Activated CD8-positive, alpha-beta T cell treated with anti-CD3 and anti-CD28 coated beads for 36 hours (primary cell): ENCODE results near the gene RBBP8NL. TPM values are rescaled to one million over a fixed set of nuclear protein-coding genes. Genes with fewer than 3 reads are reported as not detected.

Experiments
- ATAC-seq: fragments of 200-7000 bp; cut with Tn5 transposase; one replicate; pipeline ENCODE4 v1.10.0; 2021; ENCODE audit warnings: mild to moderate bottlenecking, moderate library complexity
- CTCF ChIA-PET: fragments of 350-600 bp; sonication (Branson Sonifier 250); formaldehyde crosslinking; loops from one replicate; lab custom pipeline; 2021; ENCODE audit warnings: antibody characterized with exemption; lab: Charles Lee
- POLR2A ChIA-PET: fragments of 350-600 bp; sonication (Branson Sonifier 250); formaldehyde crosslinking; loops from one replicate; lab custom pipeline; 2021; ENCODE audit warnings: antibody characterized with exemption; lab: Charles Lee
- DNase-seq: peaks from one replicate; pipeline ENCODE4 v3.0.0-alpha.2; 2020
- H3K27ac Mint-ChIP-seq: one replicate; pipeline ENCODE4 v1.8.0; 2021; ENCODE audit warnings: mild to moderate bottlenecking, mixed read lengths
- H3K27me3 Mint-ChIP-seq: one replicate; pipeline ENCODE4 v1.8.0; 2021; ENCODE audit warnings: mixed read lengths
- H3K36me3 Mint-ChIP-seq: one replicate; pipeline ENCODE4 v1.8.0; 2021; ENCODE audit warnings: low read depth, mixed read lengths
- H3K4me1 Mint-ChIP-seq: one replicate; pipeline ENCODE4 v1.8.0; 2021; ENCODE audit warnings: low read depth, mixed read lengths
- H3K4me3 Mint-ChIP-seq: one replicate; pipeline ENCODE4 v1.8.0; 2021; ENCODE audit warnings: mild to moderate bottlenecking, moderate library complexity, mixed read lengths
- H3K9me3 Mint-ChIP-seq: one replicate; pipeline ENCODE4 v1.8.0; 2021; ENCODE audit warnings: mixed read lengths
- intact Hi-C: fragments of 100-400 bp; cut with micrococcal nuclease; formaldehyde crosslinking; loops from one replicate; pipeline ENCODE4 v1.10.0; 2022
- total RNA-seq, 2 experiments: library from RNA; stranded (reverse); gene quantifications; one replicate each; pipeline ENCODE4 v1.2.3, GENCODE V29; 2021
- TF ChIP-seq, protein P1 (sequence below): fragments of 200-600 bp; IDR thresholded peaks from one replicate; pipeline ENCODE4 v1.8.0; 2022; ENCODE audit warnings: antibody characterized with exemption, mild to moderate bottlenecking

RBBP8NL gene
- total RNA-seq, 2 experiments from 2014 or later: not detected

DNA sequence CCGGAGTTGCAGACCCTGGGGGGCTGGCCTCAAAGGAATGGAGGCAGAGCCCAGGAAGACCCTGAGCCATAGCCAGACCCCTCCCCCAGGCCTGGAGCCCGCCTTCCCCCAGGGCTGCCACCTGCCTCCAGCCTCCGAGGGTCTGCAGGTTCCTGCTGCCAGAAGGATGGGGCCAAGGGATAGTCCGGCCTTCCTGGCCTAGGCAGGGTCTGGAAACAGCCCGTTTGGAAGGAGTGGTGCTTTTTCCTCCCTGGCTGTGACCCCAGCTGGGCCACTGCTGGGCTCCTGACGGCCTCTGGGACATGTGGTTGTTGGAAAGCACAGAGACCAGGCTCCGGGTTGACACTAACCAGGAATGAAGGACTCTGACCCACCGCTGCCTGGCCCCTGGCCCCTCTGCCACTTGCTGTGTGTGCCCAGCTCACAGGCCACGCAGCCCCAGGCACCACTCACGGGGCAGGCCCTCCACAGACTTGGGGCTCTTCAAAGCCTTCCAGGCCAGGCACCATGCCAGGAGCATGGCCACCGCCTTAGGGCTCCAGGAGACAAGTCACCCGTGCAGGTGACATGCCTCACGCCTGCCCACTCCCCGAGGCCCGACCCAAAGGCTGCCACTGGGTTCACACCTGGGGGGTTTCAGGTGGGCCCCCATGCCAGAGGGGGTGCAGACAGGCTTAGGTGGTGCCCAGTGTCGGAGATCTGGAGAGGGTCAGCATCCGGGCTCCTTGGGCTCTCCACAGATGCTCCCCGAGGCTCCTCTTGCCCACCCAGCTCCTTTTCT, 56.3 kb downstream of the RBBP8NL start:
- Mint-ChIP-seq H3K36me3 (no peaks in the 10 kb centered on the region), H3K9me3 (no peaks in the 10 kb centered on the region), H3K27me3 (peaks cover 21% of the 10 kb centered on the region), H3K27ac (no peak overlapping the region), H3K4me3 (no peak overlapping the region), H3K4me1 (peaks cover 5% of the 10 kb centered on the region)
- ChIA-PET CTCF (interaction anchor here (1.0 kb wide), 1 partner anchor 12 kb away, joined by 3 read pairs; no protein-coding TSS in a partner anchor), POLR2A (no interaction called here)
- TF ChIP-seq, protein P1, sequence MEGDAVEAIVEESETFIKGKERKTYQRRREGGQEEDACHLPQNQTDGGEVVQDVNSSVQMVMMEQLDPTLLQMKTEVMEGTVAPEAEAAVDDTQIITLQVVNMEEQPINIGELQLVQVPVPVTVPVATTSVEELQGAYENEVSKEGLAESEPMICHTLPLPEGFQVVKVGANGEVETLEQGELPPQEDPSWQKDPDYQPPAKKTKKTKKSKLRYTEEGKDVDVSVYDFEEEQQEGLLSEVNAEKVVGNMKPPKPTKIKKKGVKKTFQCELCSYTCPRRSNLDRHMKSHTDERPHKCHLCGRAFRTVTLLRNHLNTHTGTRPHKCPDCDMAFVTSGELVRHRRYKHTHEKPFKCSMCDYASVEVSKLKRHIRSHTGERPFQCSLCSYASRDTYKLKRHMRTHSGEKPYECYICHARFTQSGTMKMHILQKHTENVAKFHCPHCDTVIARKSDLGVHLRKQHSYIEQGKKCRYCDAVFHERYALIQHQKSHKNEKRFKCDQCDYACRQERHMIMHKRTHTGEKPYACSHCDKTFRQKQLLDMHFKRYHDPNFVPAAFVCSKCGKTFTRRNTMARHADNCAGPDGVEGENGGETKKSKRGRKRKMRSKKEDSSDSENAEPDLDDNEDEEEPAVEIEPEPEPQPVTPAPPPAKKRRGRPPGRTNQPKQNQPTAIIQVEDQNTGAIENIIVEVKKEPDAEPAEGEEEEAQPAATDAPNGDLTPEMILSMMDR: no peak
- intact Hi-C loops: no loop called here
- no peak for DNase-seq
- no peak for ATAC-seq

DNA sequence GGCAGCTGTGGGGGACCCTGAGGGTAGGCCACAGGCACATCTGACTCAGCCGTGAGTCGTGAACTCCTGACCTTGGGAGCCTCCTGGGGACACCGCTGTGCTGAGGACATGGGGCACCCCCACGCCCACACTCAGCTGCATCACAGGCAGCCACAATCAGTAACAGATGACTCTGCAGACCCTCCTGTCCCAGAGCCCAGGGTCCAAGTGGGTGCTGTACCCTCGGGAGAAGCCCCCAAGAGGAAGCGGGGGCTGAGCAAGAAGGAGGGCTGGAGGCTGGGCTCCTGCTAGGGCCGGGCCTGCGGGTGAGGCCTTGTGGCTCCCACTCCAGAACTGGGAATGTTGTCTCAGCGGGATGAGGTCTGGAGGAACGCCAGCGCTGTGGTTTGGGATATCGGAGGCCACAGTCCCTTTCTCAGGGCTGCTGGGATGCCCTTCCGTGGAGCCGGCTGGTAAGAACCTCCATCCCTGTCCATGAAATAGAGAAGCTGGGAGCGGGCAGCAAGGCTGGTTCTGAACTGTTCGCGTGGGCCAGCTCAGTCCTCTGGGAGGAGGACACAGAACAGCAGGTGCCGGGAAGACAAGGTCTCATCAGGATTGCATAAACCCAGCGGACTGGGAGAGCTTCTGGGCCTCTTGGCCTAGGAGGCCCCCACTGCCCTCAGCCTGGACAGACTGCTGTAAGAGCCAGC, 57.1 kb downstream of the RBBP8NL start:
- H3K9me3 Mint-ChIP-seq: no peaks in the 10 kb centered on the region
- no peaks in the 10 kb centered on the region for H3K36me3 Mint-ChIP-seq
- intact Hi-C loops: no loop called here
- DNase-seq (peak; percentile 87), ATAC-seq (peak; percentile 85)
- peaks cover 5% of the 10 kb centered on the region for H3K4me1 Mint-ChIP-seq
- H3K27ac Mint-ChIP-seq: no peak overlapping the region
- ChIA-PET CTCF (interaction anchor here (1.0 to 2.0 kb wide), 2 partner anchors 13 to 69 kb away, joined by 3 to 6 read pairs; no protein-coding TSS in a partner anchor), POLR2A (no interaction called here)
- peaks cover 22% of the 10 kb centered on the region for H3K27me3 Mint-ChIP-seq
- no peak overlapping the region for H3K4me3 Mint-ChIP-seq
- TF ChIP-seq, protein P1: no peak

DNA sequence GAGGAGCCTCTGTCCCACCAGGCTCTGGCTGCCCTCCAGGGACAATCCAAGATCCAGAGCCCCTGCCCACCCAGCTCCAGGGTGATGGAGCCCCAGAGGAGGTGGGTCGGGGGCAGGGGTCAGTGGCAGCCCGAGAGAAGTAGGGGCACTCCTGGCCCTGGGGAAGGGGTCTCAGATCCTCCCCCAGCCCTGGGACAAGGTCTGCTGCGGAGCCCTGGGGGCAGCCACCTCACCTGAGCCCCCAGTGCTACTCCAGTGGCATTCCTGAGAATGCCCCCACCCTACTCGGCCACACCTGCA, 57.6 kb downstream of the RBBP8NL start:
- Mint-ChIP-seq H3K4me3 (no peak overlapping the region), H3K9me3 (no peaks in the 10 kb centered on the region), H3K27me3 (peaks cover 27% of the 10 kb centered on the region), H3K4me1 (peaks cover 5% of the 10 kb centered on the region), H3K36me3 (no peaks in the 10 kb centered on the region), H3K27ac (no peak overlapping the region)
- POLR2A ChIA-PET: no interaction called here
- CTCF ChIA-PET: interaction anchor here (1.0 to 2.0 kb wide), 2 partner anchors 13 to 69 kb away, joined by 3 to 6 read pairs; no protein-coding TSS in a partner anchor
- intact Hi-C loops: no loop called here
- TF ChIP-seq, protein P1: no peak
- DNase-seq (no peak), ATAC-seq (no peak)

DNA sequence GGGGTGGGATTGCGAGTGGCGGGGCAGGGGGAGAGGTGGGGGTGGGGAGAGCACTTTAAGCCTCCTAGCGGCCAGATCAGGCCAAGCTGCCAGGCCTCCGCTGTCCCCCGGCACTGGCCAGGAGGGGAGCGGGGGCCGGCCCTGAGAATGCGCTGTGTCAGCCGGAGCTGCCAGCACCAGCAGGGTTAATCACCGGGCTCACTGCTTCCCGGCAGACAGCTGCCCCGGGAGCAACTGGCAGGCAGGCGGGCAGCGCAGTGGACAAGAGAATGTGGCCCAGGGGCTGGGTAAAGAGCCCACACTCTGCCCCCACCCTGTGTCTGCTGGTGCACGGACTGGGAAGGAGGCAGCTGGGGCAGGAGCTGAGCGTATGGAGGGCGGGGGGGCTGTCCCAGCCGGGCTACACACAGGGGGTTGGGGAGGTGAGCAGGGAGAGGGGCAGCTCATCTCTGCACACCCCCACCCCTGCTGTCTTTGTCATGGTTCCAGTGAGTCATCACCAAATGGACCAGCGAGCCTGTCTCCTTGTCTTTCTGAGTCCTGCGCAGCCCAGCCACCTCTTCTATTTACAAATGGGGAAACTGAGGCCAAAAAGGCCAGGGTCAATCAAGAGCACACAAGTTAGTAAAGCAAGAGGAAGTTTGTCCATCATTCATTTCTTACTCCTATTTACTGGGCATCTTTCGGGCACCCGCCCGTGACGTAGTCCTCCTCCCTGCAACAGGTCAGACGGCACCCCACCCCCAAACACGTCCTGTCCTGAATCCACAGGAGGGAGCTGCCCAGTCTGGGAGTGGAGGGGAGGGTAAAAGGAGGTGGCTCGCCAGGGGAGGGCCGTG, 58.1 kb downstream of the RBBP8NL start:
- H3K9me3 Mint-ChIP-seq: no peaks in the 10 kb centered on the region
- no peaks in the 10 kb centered on the region for H3K36me3 Mint-ChIP-seq
- ATAC-seq: peak; percentile 6
- TF ChIP-seq, protein P1: peak; percentile 52
- H3K4me1 Mint-ChIP-seq: peaks cover 5% of the 10 kb centered on the region
- peak; percentile 27 for DNase-seq
- CTCF ChIA-PET: interaction anchor here (1.0 to 2.0 kb wide), 3 partner anchors 13 to 68 kb away, joined by 3 to 6 read pairs (median 6); no protein-coding TSS in a partner anchor
- H3K27me3 Mint-ChIP-seq: peaks cover 29% of the 10 kb centered on the region
- no peak overlapping the region for H3K27ac Mint-ChIP-seq
- H3K4me3 Mint-ChIP-seq: no peak overlapping the region
- POLR2A ChIA-PET: interaction anchor here (0.6 to 1.6 kb wide), 2 partner anchors 18 to 20 kb away, joined by 3 to 4 read pairs; partner anchors contain the start of gene RPS21
- intact Hi-C loops: no loop called here
